Upper lobe of right lung (tissue), 1 donor: ENCODE results near the gene ECI1. TPM values are rescaled to one million over a fixed set of nuclear protein-coding genes. Genes with fewer than 3 reads are reported as not detected.

Source experiments
- ATAC-seq: fragments of 200-7000 bp; cut with Tn5 transposase; one replicate; pipeline ENCODE4 v1.9.1; 2020; ENCODE audit warnings: mild to moderate bottlenecking, moderate library complexity
- DNase-seq: peaks from one replicate; pipeline ENCODE4 v3.0.0-alpha.2; 2020
- H3K27ac ChIP-seq: fragments of 200-600 bp; one replicate; pipeline ENCODE4 v1.8.0; 2022
- H3K27me3 ChIP-seq: fragments of 200-600 bp; one replicate; pipeline ENCODE4 v1.8.0; 2022; ENCODE audit warnings: mild to moderate bottlenecking
- H3K36me3 ChIP-seq: fragments of 200-600 bp; one replicate; pipeline ENCODE4 v1.8.0; 2022
- H3K4me1 ChIP-seq: fragments of 200-600 bp; one replicate; pipeline ENCODE4 v1.8.0; 2022
- H3K4me3 ChIP-seq: fragments of 200-600 bp; one replicate; pipeline ENCODE4 v1.8.0; 2022; ENCODE audit warnings: mild to moderate bottlenecking
- H3K9me3 ChIP-seq: fragments of 200-600 bp; one replicate; pipeline ENCODE4 v1.8.0; 2022
- intact Hi-C: fragments of 100-400 bp; cut with DNase I; formaldehyde crosslinking; loops from one replicate; pipeline ENCODE4 v1.11.0; 2022
- total RNA-seq: library from RNA; stranded (reverse); fragmentation: NEBNext Ultra II Directional; extraction: Animal tissue kit (Norgen Biotek cat#: 25700); gene quantifications from one replicate; pipeline ENCODE4 v1.2.1, GENCODE V29; 2021
- TF ChIP-seq, protein P1 (sequence below): fragments of 200-600 bp; IDR thresholded peaks from one replicate; pipeline ENCODE4 v1.8.0; 2022; ENCODE audit warnings: antibody characterized with exemption
- donor health status: DM: no; HTN: yes; CAD: no; lungs with severe emphysema.

Gene ECI1
- total RNA-seq, 1 donor from 2014 or later: 46.2 TPM

DNA sequence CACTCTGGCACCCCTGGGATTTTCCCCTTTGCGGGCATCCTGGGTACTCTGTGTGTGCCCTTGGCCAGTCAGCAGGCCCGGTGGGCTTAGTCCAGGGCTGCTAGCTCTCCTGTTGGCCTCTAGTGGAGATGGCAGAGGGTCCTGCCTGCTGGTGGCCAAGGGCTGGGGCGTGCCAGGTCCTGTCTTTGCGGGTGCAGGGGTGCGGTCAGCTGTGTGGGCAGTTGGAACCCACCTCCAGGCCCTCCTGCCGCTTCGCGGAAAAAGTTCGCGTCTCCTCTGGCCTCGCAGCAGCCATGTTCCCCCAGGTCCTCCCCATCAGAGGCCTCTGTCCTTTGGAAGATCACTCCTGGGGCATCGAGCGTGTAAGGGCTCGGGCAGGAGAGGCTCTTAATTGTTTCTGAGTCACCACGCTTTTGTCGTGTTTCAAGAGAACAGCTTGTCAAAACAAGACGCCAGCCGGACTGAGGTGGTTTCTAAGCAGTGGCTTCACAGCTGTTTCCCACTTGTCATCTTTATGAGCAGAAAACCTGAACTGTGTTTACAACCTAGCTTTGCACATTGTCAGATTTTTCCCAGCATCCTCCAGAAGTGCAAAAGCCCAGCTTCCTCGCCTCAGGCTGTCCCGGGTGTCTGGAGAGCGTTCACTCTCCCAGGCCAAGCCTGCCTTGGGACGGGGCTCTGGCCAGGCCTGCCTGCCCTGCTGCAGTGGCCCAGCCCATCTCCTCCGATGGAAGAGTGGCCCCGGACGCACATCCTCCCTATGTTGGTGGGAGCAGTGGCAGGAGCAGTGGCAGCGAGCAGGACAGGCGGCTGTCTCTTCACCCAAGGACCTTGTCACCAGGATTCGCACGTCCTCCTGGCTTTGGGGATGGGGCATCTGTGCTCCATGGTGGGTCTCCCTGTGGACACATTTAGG, 20.1 kb downstream of the ECI1 start:
- intact Hi-C loops: no loop called here
- no peak overlapping the region for H3K27ac ChIP-seq
- H3K4me1 ChIP-seq: peaks cover 3% of the 10 kb centered on the region
- ATAC-seq: no peak
- H3K9me3 ChIP-seq: no peaks in the 10 kb centered on the region
- no peak for DNase-seq
- H3K36me3 ChIP-seq: peaks cover 69% of the 10 kb centered on the region
- TF ChIP-seq, protein P1, sequence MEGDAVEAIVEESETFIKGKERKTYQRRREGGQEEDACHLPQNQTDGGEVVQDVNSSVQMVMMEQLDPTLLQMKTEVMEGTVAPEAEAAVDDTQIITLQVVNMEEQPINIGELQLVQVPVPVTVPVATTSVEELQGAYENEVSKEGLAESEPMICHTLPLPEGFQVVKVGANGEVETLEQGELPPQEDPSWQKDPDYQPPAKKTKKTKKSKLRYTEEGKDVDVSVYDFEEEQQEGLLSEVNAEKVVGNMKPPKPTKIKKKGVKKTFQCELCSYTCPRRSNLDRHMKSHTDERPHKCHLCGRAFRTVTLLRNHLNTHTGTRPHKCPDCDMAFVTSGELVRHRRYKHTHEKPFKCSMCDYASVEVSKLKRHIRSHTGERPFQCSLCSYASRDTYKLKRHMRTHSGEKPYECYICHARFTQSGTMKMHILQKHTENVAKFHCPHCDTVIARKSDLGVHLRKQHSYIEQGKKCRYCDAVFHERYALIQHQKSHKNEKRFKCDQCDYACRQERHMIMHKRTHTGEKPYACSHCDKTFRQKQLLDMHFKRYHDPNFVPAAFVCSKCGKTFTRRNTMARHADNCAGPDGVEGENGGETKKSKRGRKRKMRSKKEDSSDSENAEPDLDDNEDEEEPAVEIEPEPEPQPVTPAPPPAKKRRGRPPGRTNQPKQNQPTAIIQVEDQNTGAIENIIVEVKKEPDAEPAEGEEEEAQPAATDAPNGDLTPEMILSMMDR: no peak
- peaks cover 7% of the 10 kb centered on the region for H3K27me3 ChIP-seq
- H3K4me3 ChIP-seq: no peak overlapping the region

- Histone ChIP-seq H3K27ac (no peak overlapping the region), H3K36me3 (peaks cover 65% of the 10 kb centered on the region), H3K4me1 (peaks cover 6% of the 10 kb centered on the region), H3K4me3 (no peak overlapping the region), H3K27me3 (no peaks in the 10 kb centered on the region), H3K9me3 (no peaks in the 10 kb centered on the region)
- no peak for DNase-seq
- no peak for ATAC-seq
- TF ChIP-seq, protein P1: no peak
- intact Hi-C loops: no loop called here
Observed at GRCh38 chr16:2230376-2230775, 21.0 kb downstream of the ECI1 start.

- intact Hi-C loops: no loop called here
- TF ChIP-seq, protein P1: no peak
- Histone ChIP-seq H3K27me3 (no peaks in the 10 kb centered on the region), H3K27ac (no peak overlapping the region), H3K4me1 (peaks cover 12% of the 10 kb centered on the region), H3K36me3 (peaks cover 59% of the 10 kb centered on the region), H3K9me3 (no peaks in the 10 kb centered on the region), H3K4me3 (no peak overlapping the region)
- ATAC-seq (no peak), DNase-seq (no peak)
Observed at GRCh38 chr16:2229632-2230250, 21.6 kb downstream of the ECI1 start.

- DNase-seq (no peak), ATAC-seq (no peak)
- Histone ChIP-seq H3K36me3 (peaks cover 52% of the 10 kb centered on the region), H3K27ac (no peak overlapping the region), H3K4me1 (peaks cover 19% of the 10 kb centered on the region), H3K4me3 (no peak overlapping the region), H3K9me3 (no peaks in the 10 kb centered on the region), H3K27me3 (no peaks in the 10 kb centered on the region)
- intact Hi-C loops: no loop called here
- TF ChIP-seq, protein P1: no peak
Observed at GRCh38 chr16:2229091-2229490, 22.3 kb downstream of the ECI1 start.

- no peak overlapping the region for H3K27ac ChIP-seq
- ATAC-seq (no peak), DNase-seq (no peak)
- intact Hi-C loops: no loop called here
- TF ChIP-seq, protein P1: no peak
- H3K4me3 ChIP-seq: no peak overlapping the region
- H3K36me3 ChIP-seq: peaks cover 44% of the 10 kb centered on the region
- H3K4me1 ChIP-seq: peaks cover 19% of the 10 kb centered on the region
- no peaks in the 10 kb centered on the region for H3K9me3 ChIP-seq
- H3K27me3 ChIP-seq: no peaks in the 10 kb centered on the region
Observed at GRCh38 chr16:2228161-2228824, 23.1 kb downstream of the ECI1 start.
